GM12864 (cell line): ENCODE measurements around the gene MED25.
A peak's percentile ranks its signal among the peaks of the same experiment; 100 is the strongest.

ENCODE experiments used
- DNase-seq: peaks from one replicate; pipeline ENCODE4 v3.0.0-alpha.2; 2011; ENCODE audit warnings: low read depth
- H3K4me3 ChIP-seq: 2 replicates; pipeline ENCODE4 v1.5.1; 2011; ENCODE audit warnings: mild to moderate bottlenecking, low read depth, low read length, control low read depth
- TF ChIP-seq, protein P1 (sequence below): IDR thresholded peaks from 2 replicates; pipeline ENCODE4 v1.5.1; 2011; ENCODE audit warnings: low read depth, mild to moderate bottlenecking, moderate library complexity, low read length, control low read depth, inconsistent platforms; ENCODE audit errors: missing control alignments

Gene MED25

DNA sequence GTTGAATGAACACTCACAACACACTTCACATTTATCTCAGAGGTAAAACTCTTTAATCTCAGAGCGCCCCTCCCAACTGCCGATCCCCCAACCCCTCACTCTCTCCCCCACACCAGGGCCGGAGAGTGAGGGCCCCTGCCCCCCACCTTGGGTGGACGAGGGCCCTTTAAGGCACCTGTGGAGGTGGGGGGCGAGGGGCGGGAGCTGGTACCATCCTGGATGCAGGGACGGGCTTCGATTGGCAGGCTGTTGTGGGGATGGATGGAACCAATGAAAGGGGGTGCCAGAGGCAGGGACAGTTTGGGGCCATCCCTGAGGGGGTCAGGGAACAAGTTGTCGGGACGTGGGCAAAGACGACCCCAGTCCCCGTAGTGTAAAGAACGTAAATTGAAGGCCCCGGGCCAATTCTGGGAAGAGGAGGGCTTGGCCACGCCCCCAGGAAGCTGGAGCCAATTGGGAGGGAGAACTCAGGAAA lies 51.0 kb downstream of the MED25 start:
- no peak for DNase-seq
- TF ChIP-seq, protein P1, sequence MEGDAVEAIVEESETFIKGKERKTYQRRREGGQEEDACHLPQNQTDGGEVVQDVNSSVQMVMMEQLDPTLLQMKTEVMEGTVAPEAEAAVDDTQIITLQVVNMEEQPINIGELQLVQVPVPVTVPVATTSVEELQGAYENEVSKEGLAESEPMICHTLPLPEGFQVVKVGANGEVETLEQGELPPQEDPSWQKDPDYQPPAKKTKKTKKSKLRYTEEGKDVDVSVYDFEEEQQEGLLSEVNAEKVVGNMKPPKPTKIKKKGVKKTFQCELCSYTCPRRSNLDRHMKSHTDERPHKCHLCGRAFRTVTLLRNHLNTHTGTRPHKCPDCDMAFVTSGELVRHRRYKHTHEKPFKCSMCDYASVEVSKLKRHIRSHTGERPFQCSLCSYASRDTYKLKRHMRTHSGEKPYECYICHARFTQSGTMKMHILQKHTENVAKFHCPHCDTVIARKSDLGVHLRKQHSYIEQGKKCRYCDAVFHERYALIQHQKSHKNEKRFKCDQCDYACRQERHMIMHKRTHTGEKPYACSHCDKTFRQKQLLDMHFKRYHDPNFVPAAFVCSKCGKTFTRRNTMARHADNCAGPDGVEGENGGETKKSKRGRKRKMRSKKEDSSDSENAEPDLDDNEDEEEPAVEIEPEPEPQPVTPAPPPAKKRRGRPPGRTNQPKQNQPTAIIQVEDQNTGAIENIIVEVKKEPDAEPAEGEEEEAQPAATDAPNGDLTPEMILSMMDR = no peak
- peak overlapping the region; percentile 50 for H3K4me3 ChIP-seq

- peak; percentile 99 for DNase-seq
- TF ChIP-seq, protein P1 = no peak
- peak overlapping the region; percentile 56 for H3K4me3 ChIP-seq
These were observed 51.6 kb downstream of the MED25 start for GRCh38 chr19:49869484-49870308.

GRCh38 chr19:49870309-49870901 lies 52.3 kb downstream of the MED25 start:
- no peak for DNase-seq
- H3K4me3 ChIP-seq = peak overlapping the region; percentile 56
- TF ChIP-seq, protein P1 = no peak

- no peak for DNase-seq
- no peak overlapping the region for H3K4me3 ChIP-seq
- TF ChIP-seq, protein P1 = no peak
These were observed 53.4 kb downstream of the MED25 start for GRCh38 chr19:49871349-49871985.

- TF ChIP-seq, protein P1 = no peak
These were observed 54.4 kb downstream of the MED25 start for GRCh38 chr19:49872245-49873128.

DNA sequence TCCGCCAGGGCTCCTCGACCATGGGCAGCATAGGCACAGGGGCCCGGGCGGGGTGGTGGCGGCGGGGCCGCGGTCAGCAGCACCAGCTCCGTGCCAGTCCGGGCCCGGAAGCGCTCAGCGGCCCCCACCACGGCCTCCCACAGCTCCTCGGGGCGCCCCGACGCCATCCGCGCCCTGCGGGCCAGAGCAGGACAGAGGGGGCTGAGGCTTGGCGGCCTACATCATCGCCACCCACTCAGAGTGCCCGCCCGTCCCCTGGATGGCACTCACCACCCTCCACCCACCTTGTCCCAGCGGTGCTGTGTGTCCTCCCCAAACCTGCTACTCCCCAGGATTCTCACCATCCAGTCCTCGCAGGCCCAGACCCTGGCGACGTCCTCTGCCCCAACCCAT lies 55.0 kb downstream of the MED25 start:
- TF ChIP-seq, protein P1 = no peak
- H3K4me3 ChIP-seq = no peak overlapping the region

More at GRCh38 chr19:49872245-49873128, 54.4 kb downstream of the MED25 start:
- H3K4me3 ChIP-seq = no peak overlapping the region
- no peak for DNase-seq

More for the DNA sequence above, 55.0 kb downstream of the MED25 start:
- DNase-seq = no peak
